ENCODE results near the gene MCTP2.

Gene MCTP2

DNA sequence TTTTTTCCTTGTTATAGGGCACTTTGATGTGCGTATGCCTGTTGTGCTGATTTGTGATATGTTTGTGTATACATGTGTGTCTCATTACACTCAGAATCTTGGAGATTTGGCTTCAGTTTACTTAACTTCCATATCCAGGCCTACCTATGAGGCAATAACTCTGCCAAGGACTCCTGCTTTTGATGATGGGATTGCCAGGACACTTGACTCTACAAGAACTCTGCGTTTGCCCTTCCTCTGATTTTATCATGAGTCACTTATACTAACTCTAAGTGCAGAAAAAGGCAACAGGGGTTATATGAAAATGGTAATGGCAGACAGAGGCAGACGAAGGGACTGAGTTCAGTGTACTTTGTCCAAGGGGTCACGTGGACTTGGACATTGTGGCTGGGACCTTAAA lies 33.6 kb downstream of the MCTP2 start:
- no peak for DNase-seq

DNA sequence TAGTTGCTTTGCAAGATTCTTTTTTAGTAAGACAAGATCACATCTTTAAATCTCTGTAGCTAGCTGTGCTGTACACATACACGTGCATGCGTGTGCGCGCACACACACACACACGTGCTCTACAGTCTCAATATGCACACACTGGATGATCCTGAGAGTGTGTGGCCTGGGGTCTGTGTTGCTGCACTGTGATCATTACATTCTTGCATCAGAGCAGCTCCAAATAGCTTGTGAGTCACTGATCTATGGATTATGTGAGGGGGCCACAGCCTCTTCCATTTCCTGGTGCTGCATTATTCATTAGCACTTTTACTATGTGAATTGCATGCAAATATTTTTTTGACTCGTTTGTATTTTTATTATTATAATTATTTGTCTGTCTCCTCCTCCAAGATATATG lies 34.6 kb downstream of the MCTP2 start:
- DNase-seq, result no peak

DNA sequence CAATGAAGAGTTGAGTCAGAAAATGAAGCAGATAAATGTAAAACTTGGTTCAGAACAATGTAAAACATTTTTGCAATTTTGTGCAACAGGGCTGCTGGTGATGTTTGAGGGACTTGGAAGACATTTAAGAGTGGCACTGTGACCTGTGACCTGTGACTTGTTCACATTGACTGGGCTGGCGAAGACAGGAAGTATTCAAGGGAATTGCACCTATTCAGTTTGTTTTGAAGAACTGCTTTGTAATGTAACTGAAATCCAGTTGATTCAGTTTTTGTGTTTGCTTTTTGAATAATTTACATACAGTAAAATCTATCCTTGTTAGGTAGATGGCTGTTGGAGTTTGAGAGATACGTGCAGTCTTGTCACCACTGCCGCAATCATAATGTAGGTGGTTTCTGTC lies 35.4 kb downstream of the MCTP2 start:
- DNase-seq, result no peak

DNA sequence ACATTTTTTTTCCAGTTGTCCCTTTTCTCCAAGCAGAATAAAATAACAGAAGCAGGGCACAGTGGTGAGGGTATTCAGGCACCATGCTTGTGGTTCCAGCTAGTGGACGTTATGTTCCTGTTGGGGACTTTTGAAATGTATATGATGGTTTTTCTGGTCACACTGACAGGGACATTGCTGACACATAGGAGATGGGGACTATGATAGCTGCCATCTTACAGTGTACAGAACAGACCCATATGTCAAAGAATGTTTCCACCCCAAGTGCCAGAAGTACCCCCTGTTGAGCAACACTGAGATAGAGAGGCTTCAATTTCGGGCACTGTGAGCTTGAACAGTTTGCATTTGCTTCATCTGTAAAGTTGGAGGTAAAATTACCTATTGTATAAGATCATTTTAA lies 38.6 kb downstream of the MCTP2 start:
- no peak for DNase-seq

DNA sequence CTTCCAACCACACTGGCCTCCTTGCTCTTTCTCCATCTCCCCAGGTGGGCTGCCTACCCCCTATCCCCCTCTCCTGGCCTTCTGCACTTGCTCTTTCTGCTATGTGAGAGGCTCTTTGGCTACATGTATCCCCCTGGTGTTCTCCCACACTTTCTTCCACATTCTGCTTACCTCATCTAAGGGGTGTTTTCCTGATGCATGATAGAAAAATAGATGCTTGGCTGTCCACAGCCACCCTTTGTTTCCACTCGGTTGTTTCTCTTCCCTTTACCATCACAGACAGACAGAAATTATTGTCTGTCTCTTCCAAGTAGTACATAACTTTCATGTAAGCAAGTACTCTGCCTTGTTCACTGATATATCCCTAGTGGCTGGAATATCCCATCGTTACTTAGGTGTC lies 39.2 kb downstream of the MCTP2 start:
- DNase-seq, result no peak

DNA sequence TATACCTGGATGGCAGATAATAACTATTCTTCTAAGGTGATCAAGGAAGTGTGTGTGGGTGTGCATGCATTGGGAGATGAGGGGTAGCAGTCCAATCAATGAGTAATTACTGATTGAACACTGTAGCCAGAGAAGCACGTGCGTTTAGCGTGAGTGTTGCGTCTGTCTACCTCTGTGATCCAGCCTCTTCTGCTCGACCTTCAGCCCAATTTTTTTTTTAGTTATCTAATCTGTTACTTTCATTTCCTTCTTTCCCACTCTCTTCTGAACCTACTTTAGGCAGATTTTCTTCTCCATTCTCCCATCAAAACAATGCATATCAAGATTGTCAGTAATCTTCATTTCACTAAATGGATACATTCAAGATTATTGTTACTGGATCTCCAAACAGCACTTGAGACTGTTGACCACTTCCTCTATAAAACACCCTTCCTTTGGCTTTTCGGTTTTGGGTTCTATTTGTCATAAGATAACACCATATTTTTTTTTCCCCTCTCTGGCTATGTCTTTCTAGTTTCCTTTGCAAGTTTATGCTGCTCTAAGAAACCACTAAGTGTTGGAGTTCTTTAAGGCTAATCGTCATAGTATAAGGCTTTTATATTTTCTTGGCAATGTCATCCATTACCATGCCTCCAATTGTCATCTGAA lies 41.0 kb downstream of the MCTP2 start:
- no peak for DNase-seq

DNA sequence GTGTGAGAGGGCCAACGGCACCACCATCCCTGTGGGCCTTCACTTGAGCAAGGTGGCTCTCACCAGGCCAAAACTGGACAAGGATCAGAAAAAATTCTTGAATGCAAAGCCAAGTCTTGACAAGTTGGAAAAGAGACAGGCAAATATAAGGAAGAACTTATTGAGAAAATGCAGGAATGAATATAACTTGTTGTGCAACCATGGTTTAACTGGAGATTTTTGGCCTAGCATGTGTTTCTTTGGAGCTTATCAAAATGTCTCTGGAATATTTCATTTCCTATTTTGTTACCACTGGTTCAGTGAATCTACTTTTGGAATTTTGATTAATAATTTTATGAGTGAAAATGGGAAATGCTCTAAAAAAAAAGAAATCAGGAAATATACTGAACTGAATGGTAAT lies 42.5 kb downstream of the MCTP2 start:
- DNase-seq, result no peak

DNA sequence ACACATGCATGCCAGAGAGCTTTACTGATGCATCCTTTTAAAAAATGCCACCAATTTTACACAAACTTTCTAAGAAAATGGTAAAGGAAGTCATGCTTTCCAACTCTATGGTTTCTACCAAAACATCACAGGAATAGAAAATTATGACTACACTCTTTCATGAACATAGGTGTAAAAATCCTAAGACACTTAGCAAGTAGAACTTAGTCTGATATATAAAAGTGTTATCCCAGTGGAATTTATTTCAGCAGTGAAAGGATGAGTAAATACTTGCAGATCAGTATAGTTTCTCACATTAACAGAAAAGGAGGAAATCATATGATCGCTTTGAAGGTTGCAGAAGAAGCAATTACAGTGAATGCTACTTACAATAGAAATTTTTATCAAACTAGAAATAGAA lies 43.4 kb downstream of the MCTP2 start:
- no peak for DNase-seq

DNA sequence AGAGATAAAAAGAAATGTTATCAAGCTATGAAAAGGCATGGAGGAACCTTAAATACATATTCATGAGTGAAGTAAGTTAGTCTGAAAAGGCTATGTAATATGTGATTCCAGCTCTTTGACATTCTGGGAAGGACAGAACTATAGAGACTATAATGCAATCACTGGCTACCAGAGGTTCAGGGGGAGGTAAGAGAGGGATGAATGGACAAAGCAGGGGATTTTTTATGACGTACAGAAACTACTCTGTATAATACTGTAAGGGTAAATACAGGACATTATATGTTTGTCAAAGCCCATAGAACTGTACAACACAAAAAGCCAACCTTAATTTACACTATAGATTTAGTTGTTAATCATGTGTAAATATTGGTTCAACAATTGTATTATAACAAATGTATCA lies 46.1 kb downstream of the MCTP2 start:
- no peak for DNase-seq

DNA sequence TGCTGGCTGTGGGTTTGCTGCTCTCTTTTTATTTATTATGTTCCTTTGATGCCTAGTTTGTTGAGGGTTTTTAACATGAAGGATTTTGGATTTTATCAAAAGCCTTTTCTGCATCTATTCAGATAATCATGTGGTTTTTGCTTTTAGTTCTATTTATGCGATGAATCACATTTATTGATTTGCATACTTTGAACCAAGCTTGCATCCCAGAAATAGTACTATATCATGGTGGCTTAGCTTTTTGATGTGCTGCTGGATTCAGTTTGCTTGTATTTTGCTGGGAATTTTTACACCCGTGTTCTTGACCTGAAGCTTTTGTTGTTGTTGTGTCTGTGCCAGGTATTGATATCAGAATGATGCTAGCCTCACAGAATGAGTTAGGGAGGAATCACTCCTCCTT lies 48.4 kb downstream of the MCTP2 start:
- DNase-seq, result no peak

DNA sequence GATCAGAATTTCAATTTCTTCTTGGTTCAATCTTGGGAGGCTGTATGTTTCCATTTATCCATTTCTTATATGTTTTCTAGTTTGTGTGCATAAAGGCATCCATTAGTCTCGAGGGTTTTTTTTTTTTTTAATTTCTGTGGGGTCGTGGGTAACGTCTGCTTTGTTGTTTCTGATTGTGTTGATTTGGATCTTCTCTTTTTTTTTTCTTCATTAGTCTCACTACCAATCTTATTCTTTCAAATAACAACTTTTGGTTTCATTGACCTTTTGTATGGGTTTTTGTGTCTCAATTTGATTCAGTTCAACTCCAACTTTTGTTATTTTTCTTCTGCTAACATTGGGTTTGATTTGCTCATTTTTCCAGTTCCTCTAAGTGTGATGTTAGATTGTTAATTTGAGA lies 48.9 kb downstream of the MCTP2 start:
- DNase-seq, result no peak

DNA sequence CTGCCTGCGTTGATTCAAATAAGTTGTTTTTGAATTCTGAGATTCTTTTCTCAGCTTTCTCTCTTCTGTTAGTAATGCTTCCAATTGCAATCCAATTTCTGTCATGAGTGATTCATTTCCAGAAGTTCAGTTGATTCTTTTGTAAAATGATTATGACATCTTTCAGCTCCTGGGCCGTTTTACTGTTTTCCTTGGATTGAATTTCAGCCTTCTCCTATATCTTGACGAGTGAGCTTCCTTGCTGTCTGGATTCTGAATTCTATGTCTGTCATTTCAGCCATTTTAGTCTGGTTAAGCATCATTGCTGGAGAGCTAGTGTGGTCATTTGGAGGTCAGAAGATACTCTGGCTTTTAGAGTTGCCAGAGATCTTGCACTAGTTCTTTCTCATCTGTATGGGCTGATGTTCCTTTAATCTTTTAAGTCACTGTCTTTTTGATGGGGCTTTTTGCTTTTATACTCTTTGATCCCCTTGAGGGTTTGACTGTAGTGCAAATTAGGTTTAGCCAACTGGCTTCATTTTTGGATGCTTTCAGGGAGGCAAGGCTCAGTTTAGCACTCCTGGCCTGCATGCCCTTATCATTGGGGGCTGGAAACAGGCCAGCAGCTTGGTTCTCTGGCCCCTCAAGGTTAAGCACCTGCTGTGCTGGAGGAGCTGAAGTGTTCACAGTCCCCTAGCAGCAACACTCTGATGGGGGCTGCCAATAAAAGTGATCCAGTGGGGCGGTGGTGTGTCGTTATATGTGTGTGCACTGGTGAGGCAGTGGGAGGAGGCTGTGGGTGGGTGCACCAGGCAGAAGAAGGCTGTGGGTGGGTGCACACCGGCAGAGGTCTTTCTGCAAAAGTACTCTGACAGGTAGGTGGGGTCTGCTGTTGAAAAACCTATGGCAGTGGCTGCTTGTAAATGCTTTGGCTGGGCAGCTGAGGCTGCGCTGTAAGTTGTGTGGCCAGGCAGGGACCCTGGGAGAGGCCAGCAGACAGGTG lies 51.2 kb downstream of the MCTP2 start:
- DNase-seq, result no peak

DNA sequence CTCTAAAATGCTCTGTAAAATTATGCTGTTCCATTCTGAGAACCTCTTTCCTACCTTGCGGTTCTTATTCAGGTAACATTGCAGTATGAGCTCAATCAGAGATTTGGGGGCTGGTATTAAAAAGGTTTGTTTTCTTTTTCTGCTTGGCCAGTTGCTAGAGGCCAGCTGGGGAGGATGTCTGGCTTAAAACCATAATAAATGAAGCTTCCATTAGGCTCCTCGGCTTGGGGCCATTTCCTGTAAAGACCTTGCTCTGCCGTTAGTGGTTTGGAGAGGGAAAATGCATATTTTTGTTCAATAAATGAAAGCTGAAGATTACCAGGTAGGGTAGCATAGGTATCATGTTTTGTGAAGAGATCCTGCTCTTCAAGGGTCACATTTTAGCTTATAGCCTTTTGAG lies 55.2 kb downstream of the MCTP2 start:
- DNase-seq, result no peak

DNA sequence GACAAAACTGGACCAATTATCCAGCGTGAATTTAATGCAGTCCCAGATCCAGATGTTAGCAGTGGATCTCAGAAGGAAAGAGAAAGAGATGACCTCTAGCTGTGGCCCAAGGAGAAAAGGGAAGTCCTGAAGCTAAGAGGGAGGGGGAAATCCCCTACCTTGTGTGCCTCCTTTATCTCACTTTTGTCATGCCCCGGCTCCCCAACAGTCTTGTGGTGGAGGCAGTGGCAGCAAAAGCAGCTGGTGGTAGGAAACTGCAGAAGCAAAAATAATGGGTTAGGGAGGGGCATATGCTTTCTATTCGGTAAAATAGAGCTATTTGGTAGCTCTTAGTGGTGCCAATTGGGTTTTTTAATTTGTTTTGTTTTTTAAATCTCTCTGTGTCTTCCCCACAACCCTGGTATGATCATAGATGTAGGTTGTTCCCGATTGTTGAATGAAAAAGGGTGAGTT lies 56.5 kb downstream of the MCTP2 start:
- no peak for DNase-seq

DNA sequence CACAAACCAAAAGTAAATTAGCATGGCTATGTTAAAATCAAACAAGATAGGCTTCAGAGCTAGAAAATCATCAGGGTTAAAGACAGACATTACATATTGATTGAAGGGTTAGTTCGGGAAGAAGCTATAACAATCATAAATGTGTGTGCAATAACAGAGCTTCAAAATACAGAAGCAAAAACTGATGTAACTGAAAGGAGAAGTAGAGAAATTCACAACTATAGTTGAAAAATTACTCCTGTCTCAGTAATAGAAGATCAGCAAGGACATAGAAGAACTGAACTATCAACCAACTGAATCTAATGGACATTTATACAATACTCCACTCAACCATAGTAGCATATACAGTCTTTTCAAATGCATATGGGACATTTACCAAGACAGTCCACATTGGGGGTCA lies 59.4 kb downstream of the MCTP2 start:
- DNase-seq, result no peak

DNA sequence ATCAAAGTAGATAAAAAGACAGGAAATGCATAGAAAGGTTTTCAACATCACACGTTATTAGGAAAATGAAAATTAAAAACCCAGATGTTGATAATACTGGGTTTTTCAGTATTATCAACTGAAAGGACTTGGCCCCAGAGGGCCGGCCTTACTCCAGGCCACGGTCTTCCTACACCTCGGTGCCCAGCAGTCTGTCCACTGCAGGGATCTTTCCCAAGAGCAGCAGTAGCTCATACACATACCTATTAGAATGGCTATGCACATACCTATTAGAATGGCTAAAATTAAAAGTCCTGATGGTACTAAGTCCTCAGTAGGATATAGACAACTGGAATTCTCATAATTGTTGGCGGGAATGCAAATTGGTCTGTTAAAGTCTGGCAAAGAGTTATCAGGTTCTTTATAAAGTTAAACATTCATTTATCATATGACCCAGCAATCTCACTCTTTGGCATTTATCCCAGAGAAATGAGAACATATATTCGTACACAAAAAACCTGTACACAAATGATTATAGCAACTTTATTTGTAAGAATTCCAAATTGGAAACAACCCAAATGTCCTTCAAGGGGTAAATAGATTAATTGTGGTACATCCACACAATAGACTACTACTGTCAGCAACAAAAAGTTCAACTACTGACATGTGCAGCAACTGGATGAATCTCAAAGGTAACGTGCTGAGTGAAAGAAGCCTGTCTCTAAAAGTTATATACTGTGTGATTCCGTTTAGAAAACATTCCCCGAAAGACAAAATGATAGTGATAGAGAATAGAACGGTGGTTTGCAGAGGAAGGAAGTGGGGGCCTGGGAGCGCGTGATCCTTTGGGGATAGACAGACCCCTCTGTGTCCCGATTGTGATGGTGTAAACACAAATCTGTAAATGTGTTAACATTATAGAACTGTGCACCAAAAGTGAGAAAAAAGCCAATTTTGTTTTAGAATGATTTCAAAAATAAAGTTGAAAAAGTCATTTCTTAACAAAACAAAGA lies 62.3 kb downstream of the MCTP2 start:
- DNase-seq, result no peak

DNA sequence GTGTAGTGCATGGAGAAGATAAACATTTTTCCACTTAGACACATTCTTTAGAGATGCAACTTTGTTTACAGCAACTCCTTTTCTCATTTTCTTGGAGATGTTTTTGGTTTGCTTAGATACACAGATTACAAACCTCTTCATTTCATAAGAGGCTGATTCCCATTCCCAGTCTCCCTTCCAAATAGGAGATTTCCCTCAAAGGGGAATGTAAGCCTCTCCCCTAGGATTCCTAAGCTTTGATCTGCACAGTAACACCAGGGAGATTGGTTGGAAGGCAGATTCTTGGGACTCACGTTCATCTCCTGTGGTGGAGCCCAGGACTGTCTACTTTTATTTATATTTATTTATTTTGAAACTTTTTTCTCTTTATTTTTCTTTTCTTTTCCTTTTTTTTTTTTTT lies 63.2 kb downstream of the MCTP2 start:
- DNase-seq, result no peak

DNA sequence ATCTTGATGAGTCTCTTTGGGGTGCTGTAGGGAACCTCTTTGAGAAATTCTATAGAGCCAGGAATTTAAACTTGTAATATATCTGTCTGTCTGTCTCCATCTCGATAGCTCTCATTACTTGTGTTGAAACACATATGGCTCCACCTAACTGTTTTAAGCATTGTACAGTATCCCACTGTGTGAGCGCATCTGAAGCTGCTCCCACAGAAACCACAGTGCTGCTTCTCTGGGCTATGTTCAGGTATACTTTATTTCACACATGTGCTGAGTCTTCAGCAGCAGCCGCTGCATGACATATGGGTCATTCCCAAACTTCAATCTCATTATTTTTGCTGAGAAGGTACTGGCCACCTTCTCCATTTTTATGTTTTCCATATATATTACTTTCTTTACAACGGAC lies 63.9 kb downstream of the MCTP2 start:
- DNase-seq, result no peak

DNA sequence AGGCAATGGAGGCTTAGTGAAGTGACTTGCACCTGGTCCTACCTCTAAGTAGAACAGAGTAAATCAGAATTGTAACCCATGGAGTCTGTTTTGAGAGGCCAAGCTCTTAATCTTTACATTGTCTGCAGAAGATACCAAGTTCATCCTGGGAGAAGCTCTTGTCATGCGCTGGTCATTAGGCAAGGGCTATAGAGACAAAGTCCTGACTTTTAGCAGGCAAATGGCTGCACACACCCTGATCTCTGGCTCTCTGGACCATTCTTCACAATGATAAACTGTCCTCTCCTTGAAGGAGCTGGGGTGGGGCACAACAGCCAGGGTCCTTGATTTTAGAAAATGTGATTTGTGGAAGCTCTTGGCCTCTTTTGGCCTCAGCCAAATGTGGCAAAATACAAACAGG lies 65.4 kb downstream of the MCTP2 start:
- no peak for DNase-seq

DNA sequence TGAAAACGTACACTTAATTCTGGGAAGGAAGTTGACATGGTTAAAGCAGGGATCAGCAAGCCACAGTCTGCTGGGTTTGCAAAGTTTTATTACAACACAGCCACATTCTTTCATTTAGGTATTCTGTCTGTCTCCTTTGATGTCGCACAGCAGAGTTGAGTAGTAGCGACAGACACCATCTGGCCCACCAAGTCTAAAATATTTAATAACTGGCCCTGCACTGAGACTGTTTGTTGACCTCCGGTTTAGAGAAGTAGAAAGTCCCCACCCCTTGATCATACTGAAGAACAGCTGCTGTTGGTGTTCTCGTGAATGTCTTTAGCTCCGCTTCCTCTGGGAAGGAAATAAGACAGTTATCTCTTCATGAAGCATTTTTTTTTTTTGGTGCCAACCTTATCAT lies 66.2 kb downstream of the MCTP2 start:
- no peak for DNase-seq

DNA sequence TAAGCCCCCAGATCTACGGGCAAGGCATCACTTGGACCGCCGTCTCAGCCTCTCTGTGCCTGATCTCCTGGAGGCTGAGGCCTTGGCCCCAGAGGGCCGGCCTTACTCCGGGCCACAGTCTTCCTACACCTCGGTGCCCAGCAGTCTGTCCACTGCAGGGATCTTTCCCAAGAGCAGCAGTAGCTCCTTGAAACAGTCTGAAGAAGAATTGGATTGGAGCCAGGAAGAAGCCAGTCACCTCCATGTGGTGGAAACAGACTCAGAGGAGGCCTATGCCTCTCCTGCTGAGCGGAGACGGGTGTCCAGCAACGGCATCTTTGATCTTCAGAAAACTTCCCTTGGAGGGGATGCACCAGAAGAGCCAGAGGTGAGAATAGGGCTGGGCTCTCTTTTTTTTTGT lies 67.0 kb downstream of the MCTP2 start:
- DNase-seq, result no peak

DNA sequence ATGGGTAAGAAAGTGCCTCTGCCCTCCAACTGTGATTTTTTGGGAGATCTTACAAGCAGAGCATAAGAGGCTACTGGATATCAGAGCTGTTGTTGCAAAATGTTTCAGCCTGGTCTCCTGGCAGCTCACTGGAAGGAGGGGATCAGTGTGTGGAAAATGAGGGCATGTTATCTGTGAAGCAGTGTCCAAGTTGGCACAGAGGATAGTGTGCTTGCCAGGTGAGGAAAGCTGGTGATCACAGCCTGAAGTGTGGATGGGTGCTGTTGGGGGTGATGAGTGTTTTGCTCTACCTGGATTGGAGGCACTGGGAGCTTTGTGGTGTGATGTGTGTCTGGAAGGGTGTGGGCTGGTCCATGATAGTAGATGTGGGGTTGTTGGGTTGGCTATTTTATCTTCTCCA lies 69.3 kb downstream of the MCTP2 start:
- DNase-seq, result no peak

DNA sequence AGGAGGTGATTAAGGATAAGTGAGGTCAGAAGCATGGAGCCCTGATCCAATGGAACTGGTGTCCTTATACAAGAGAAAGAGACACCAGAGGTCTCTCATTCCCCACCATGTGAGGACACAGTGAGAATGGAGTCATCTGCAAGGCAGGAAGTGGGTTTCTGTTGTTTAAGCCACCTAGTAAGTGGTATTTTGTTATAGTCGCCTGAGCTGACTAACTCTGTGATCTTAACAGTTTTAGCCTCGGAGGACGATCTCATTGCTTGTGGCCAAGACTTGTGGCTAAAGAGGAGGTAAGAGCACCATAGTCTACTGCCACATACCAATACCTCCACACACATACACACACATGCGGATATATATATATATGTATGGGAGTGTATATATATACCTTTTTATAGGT lies 73.8 kb downstream of the MCTP2 start:
- no peak for DNase-seq

Data from NCI-H1694 treated with DMSO at 0.1 percent for 48 hours (cell line).